A673 (cell line): ENCODE data around the gene CCDC171.

ENCODE experiments used
- CTCF ChIP-seq: fragments of 300-800, 200-600 bp; sonication (generic); conservative IDR thresholded peaks from 2 replicates; pipeline ENCODE4 v1.5.1; 2017; ENCODE audit warnings: low read depth, mild to moderate bottlenecking, antibody characterized with exemption, low read length, moderate library complexity, mixed read lengths
- EZH2 ChIP-seq: fragments of 200-600 bp; sonication (generic); IDR thresholded peaks from 2 replicates; pipeline ENCODE4 v1.6.1; 2017; ENCODE audit warnings: borderline replicate concordance, low read depth, mild to moderate bottlenecking, mixed read lengths, antibody characterized with exemption, low read length; ENCODE audit not compliant: poor library complexity, severe bottlenecking

GRCh38 chr9:15966471-15966870 lies 413.6 kb downstream of the CCDC171 start:
- TF ChIP-seq CTCF (no peak), EZH2 (no peak)
